Measurements from ENCODE around the gene FBXO46. TPM values are rescaled to one million over a fixed set of nuclear protein-coding genes. Genes with fewer than 3 reads are reported as not detected.

Gene FBXO46
- polyA plus RNA-seq, 2 of the 4 experiments (the other 2 are of a cell fraction): 4.9 to 12.7 TPM

- ATAC-seq (no peak), FAIRE-seq (no peak), DNase-seq (ENCODE audit: low read depth in 1 of 2, low spot score in 1 of 2) (no peak)
- TF ChIP-seq, protein P1, sequence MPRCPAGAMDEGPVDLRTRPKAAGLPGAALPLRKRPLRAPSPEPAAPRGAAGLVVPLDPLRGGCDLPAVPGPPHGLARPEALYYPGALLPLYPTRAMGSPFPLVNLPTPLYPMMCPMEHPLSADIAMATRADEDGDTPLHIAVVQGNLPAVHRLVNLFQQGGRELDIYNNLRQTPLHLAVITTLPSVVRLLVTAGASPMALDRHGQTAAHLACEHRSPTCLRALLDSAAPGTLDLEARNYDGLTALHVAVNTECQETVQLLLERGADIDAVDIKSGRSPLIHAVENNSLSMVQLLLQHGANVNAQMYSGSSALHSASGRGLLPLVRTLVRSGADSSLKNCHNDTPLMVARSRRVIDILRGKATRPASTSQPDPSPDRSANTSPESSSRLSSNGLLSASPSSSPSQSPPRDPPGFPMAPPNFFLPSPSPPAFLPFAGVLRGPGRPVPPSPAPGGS (IDR thresholded peaks at IDR 0.05): no peak
- H3K27ac ChIP-seq: no peak overlapping the region
- WGBS (ENCODE audit: missing lambda C conversion rate): 78% methylated on average over 10 of the region's 10 CpGs
- ChIA-PET POLR2A (interaction anchor here (3.6 kb wide), 1 partner anchor 18 kb away, joined by 12 read pairs; the partner anchor contains the start of genes QPCTL and SNRPD2), CTCF (interaction anchor here (0.6 to 12.7 kb wide), 6 partner anchors 9 to 59 kb away, joined by 3 to 160 read pairs (median 4); partner anchors contain the start of genes QPCTL, SIX5 and SNRPD2)
- no peak overlapping the region for H3K4me3 ChIP-seq
- H3K9me3 ChIP-seq: no peaks in the 10 kb centered on the region
- H3K4me1 ChIP-seq: peaks cover 10% of the 10 kb centered on the region
- H3K4me2 ChIP-seq: no peak overlapping the region
Observed at GRCh38 chr19:45710356-45711130, 20.2 kb downstream of the FBXO46 start.

- Histone ChIP-seq H3K4me1 (no peaks in the 10 kb centered on the region), H3K27ac (no peak overlapping the region), H3K4me2 (no peak overlapping the region), H3K4me3 (no peak overlapping the region), H3K9me3 (no peaks in the 10 kb centered on the region)
- 84% methylated on average over 12 of the region's 12 CpGs for WGBS (ENCODE audit: missing lambda C conversion rate)
- ATAC-seq: 0 out of 6 replicates have a peak, but pooled peaks of 1 of the 2 experiments have one; percentile 20
- TF ChIP-seq KDM5A (IDR thresholded peaks at IDR 0.05): no peak
- no peak for TF ChIP-seq HES2 (IDR thresholded peaks at IDR 0.05)
- no peak for TF ChIP-seq REST (IDR thresholded peaks at IDR 0.05)
- TF ChIP-seq SREBF2 (IDR thresholded peaks at IDR 0.05): no peak
- TF ChIP-seq, protein P2, sequence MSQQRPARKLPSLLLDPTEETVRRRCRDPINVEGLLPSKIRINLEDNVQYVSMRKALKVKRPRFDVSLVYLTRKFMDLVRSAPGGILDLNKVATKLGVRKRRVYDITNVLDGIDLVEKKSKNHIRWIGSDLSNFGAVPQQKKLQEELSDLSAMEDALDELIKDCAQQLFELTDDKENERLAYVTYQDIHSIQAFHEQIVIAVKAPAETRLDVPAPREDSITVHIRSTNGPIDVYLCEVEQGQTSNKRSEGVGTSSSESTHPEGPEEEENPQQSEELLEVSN (IDR thresholded peaks at IDR 0.05; ENCODE audit: borderline replicate concordance, low read depth): no peak
- TF ChIP-seq ZSCAN20 (CRISPR knock-in tag; IDR thresholded peaks at IDR 0.05): no peak
- no peak for TF ChIP-seq MAX (IDR thresholded peaks at IDR 0.05)
- TF ChIP-seq ESRRA (IDR thresholded peaks at IDR 0.05; ENCODE audit: borderline replicate concordance, low read length): no peak
- no peak for TF ChIP-seq FOSL2 (IDR thresholded peaks at IDR 0.05)
- TF ChIP-seq FOSL2 (CRISPR knock-in tag; IDR thresholded peaks at IDR 0.05): no peak
- no peak for TF ChIP-seq CBX8 (IDR thresholded peaks at IDR 0.05)
- no peak for TF ChIP-seq KDM1A (IDR thresholded peaks at IDR 0.05; ENCODE audit: low read depth)
- TF ChIP-seq, protein P3, sequence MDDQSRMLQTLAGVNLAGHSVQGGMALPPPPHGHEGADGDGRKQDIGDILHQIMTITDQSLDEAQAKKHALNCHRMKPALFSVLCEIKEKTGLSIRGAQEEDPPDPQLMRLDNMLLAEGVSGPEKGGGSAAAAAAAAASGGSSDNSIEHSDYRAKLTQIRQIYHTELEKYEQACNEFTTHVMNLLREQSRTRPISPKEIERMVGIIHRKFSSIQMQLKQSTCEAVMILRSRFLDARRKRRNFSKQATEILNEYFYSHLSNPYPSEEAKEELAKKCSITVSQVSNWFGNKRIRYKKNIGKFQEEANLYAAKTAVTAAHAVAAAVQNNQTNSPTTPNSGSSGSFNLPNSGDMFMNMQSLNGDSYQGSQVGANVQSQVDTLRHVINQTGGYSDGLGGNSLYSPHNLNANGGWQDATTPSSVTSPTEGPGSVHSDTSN (IDR thresholded peaks at IDR 0.05): no peak
- TF ChIP-seq CEBPB (IDR thresholded peaks at IDR 0.05): no peak
- no peak for TF ChIP-seq FOSB (CRISPR knock-in tag; IDR thresholded peaks at IDR 0.05)
- TF ChIP-seq ZFP36 (IDR thresholded peaks at IDR 0.05; ENCODE audit: borderline replicate concordance, partially characterized antibody): no peak
- TF ChIP-seq, protein P4, sequence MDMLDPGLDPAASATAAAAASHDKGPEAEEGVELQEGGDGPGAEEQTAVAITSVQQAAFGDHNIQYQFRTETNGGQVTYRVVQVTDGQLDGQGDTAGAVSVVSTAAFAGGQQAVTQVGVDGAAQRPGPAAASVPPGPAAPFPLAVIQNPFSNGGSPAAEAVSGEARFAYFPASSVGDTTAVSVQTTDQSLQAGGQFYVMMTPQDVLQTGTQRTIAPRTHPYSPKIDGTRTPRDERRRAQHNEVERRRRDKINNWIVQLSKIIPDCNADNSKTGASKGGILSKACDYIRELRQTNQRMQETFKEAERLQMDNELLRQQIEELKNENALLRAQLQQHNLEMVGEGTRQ (IDR thresholded peaks at IDR 0.05): no peak
- no peak for DNase-seq (ENCODE audit: low read depth in 1 of 2, low spot score in 1 of 2)
- ChIA-PET CTCF (interaction anchor here (0.6 to 8.0 kb wide), 4 partner anchors 10 to 63 kb away, joined by 4 to 127 read pairs (median 18); partner anchors contain the start of genes QPCTL and SNRPD2), POLR2A (interaction anchor here (1.4 kb wide), 1 partner anchor 11 kb away, joined by 7 read pairs; no protein-coding TSS in a partner anchor)
- no peak for FAIRE-seq
Observed at GRCh38 chr19:45705710-45706415, 24.8 kb downstream of the FBXO46 start.
